ENCODE results near the gene RUBCNL. TPM values are rescaled to one million over a fixed set of nuclear protein-coding genes. Genes with fewer than 3 reads are reported as not detected.
A peak's percentile ranks its signal among the peaks of the same experiment; 100 is the strongest.

The RUBCNL gene
- total RNA-seq, 1 experiment from 2014 or later: not detected

GRCh38 chr13:46296921-46297320 is 90.1 kb downstream of the RUBCNL start:
- no peak overlapping the region for H3K4me3 Mint-ChIP-seq (ENCODE audit: low read depth, unreplicated experiment)
- no peaks in the 10 kb centered on the region for H3K36me3 Mint-ChIP-seq (ENCODE audit: insufficient read depth, unreplicated experiment)
- no TSS peak for BruUV-seq (replicated peaks)
- peaks cover 7% of the 10 kb centered on the region for H3K27me3 Mint-ChIP-seq (ENCODE audit: unreplicated experiment)
- H3K4me1 Mint-ChIP-seq (ENCODE audit: low read depth, unreplicated experiment): peaks cover 8% of the 10 kb centered on the region
- TF ChIP-seq CTCF (IDR thresholded peaks at IDR 0.05; ENCODE audit: unreplicated experiment): no peak
- no peak for DNase-seq
- intact Hi-C loops (cut with micrococcal nuclease; ENCODE audit: unreplicated experiment): no loop called here
- H3K27ac Mint-ChIP-seq (ENCODE audit: unreplicated experiment): peak overlapping the region; percentile 67
- CTCF ChIA-PET: no interaction called here
- H3K9me3 Mint-ChIP-seq (ENCODE audit: low read depth, unreplicated experiment): peaks cover 4% of the 10 kb centered on the region

GRCh38 chr13:46296115-46296822 is 90.8 kb downstream of the RUBCNL start:
- intact Hi-C loops (cut with micrococcal nuclease; ENCODE audit: unreplicated experiment): no loop called here
- CTCF ChIA-PET: no interaction called here
- Mint-ChIP-seq H3K27me3 (ENCODE audit: unreplicated experiment) (peaks cover 7% of the 10 kb centered on the region), H3K36me3 (ENCODE audit: insufficient read depth, unreplicated experiment) (no peaks in the 10 kb centered on the region), H3K27ac (ENCODE audit: unreplicated experiment) (peak overlapping the region; percentile 67), H3K9me3 (ENCODE audit: low read depth, unreplicated experiment) (peaks cover 4% of the 10 kb centered on the region), H3K4me3 (ENCODE audit: low read depth, unreplicated experiment) (no peak overlapping the region), H3K4me1 (ENCODE audit: low read depth, unreplicated experiment) (peaks cover 8% of the 10 kb centered on the region)
- no peak for DNase-seq
- no peak for TF ChIP-seq CTCF (IDR thresholded peaks at IDR 0.05; ENCODE audit: unreplicated experiment)
- no TSS peak for BruUV-seq (replicated peaks)

- Mint-ChIP-seq H3K4me1 (ENCODE audit: low read depth, unreplicated experiment) (peaks cover 8% of the 10 kb centered on the region), H3K27me3 (ENCODE audit: unreplicated experiment) (peaks cover 7% of the 10 kb centered on the region), H3K36me3 (ENCODE audit: insufficient read depth, unreplicated experiment) (no peaks in the 10 kb centered on the region), H3K9me3 (ENCODE audit: low read depth, unreplicated experiment) (peaks cover 4% of the 10 kb centered on the region), H3K27ac (ENCODE audit: unreplicated experiment) (peak overlapping the region; percentile 67), H3K4me3 (ENCODE audit: low read depth, unreplicated experiment) (no peak overlapping the region)
- no TSS peak for BruUV-seq (replicated peaks)
- intact Hi-C loops (cut with micrococcal nuclease; ENCODE audit: unreplicated experiment): no loop called here
- DNase-seq: no peak
- no peak for TF ChIP-seq CTCF (IDR thresholded peaks at IDR 0.05; ENCODE audit: unreplicated experiment)
- CTCF ChIA-PET: no interaction called here
These were observed 91.4 kb downstream of the RUBCNL start for GRCh38 chr13:46295491-46296114.

GRCh38 chr13:46293436-46293835 is 93.6 kb downstream of the RUBCNL start:
- Mint-ChIP-seq H3K9me3 (ENCODE audit: low read depth, unreplicated experiment) (no peaks in the 10 kb centered on the region), H3K27ac (ENCODE audit: unreplicated experiment) (no peak overlapping the region), H3K4me3 (ENCODE audit: low read depth, unreplicated experiment) (no peak overlapping the region), H3K4me1 (ENCODE audit: low read depth, unreplicated experiment) (peaks cover 8% of the 10 kb centered on the region), H3K27me3 (ENCODE audit: unreplicated experiment) (peaks cover 7% of the 10 kb centered on the region), H3K36me3 (ENCODE audit: insufficient read depth, unreplicated experiment) (no peaks in the 10 kb centered on the region)
- BruUV-seq (replicated peaks): no TSS peak
- intact Hi-C loops (cut with micrococcal nuclease; ENCODE audit: unreplicated experiment): no loop called here
- CTCF ChIA-PET: interaction anchor here (0.6 kb wide), 1 partner anchor 1095 kb away, joined by 3 read pairs; no protein-coding TSS in a partner anchor
- TF ChIP-seq CTCF (IDR thresholded peaks at IDR 0.05; ENCODE audit: unreplicated experiment): no peak
- no peak for DNase-seq

Other genes with a start within 250 kb of the RUBCNL start
- 54.6 and 58.6 TPM in 2 replicates for gene LCP1, start 205.1 kb downstream of the RUBCNL start, total RNA-seq (2022)
- 0.32 and 0.38 TPM in 2 replicates for gene LRRC63, start 175.3 kb downstream of the RUBCNL start, total RNA-seq (2022)
- gene LRCH1, start 165.9 kb upstream of the RUBCNL start, total RNA-seq (2022): 11.4 and 11.7 TPM in 2 replicates